HG03045 (cell line): ENCODE data around the gene VSTM4.

Experiments
- ATAC-seq: cut with Tn5 transposase; IDR thresholded peaks from one replicate; pipeline ENCODE4 v1.9.1; 2021; ENCODE audit warnings: mild to moderate bottlenecking, moderate library complexity; ENCODE audit not compliant: unreplicated experiment

Gene VSTM4

GRCh38 chr10:48978318-48978717, 137.0 kb downstream of the VSTM4 start:
- no peak for ATAC-seq

- no peak for ATAC-seq
These were observed 139.1 kb downstream of the VSTM4 start for GRCh38 chr10:48976196-48976595.

- ATAC-seq: no peak
These were observed 140.7 kb downstream of the VSTM4 start for GRCh38 chr10:48974510-48975156.

- ATAC-seq: no peak
These were observed 142.3 kb downstream of the VSTM4 start for GRCh38 chr10:48973065-48973464.

GRCh38 chr10:48970654-48971053, 144.7 kb downstream of the VSTM4 start:
- ATAC-seq: no peak

GRCh38 chr10:48970046-48970445, 145.3 kb downstream of the VSTM4 start:
- no peak for ATAC-seq

GRCh38 chr10:48968036-48968435, 147.3 kb downstream of the VSTM4 start:
- ATAC-seq: no peak

GRCh38 chr10:48965460-48965859, 149.9 kb downstream of the VSTM4 start:
- ATAC-seq: no peak
